ENCODE results near the gene CREB3L2. TPM values are rescaled to one million over a fixed set of nuclear protein-coding genes. Genes with fewer than 3 reads are reported as not detected.

CREB3L2 gene
- total and polyA plus RNA-seq, 2 of the 4 experiments (the other 2 are of a cell fraction), result 42.3 to 57.9 TPM

GRCh38 chr7:138017992-138018391 is 16.1 kb upstream of the CREB3L2 start:
- POLR2A ChIA-PET (ENCODE audit: unreplicated experiment), result no interaction called here
- no peak overlapping the region for H3K14ac ChIP-seq (replicated peaks; ENCODE audit: low read depth, low read length)
- H2AFZ ChIP-seq (replicated peaks; ENCODE audit: low read length, poor library complexity), result no peak overlapping the region
- no CpG with 5 or more reads among the region's 1 CpG for WGBS, 2 experiments (ENCODE audit: extremely low coverage in 2 of 2, insufficient read length in 1 of 2)
- H4K8ac ChIP-seq (ENCODE audit: low read depth in 2 of 2, low read length in 2 of 2), result no peak overlapping the region
- intact Hi-C loops (cut with micrococcal nuclease) (no loop called here), in situ Hi-C loops (cut with MboI; ENCODE audit: low sequenced_read_pairs) (no loop called here), dilution Hi-C loops (cut with HindIII; ENCODE audit: low sequenced_read_pairs, unreplicated experiment) (loop anchor here (25.0 kb wide), 1 partner anchor 406 kb away; no protein-coding TSS in a partner anchor)
- H3K36me3 ChIP-seq (ENCODE audit: control insufficient read depth, insufficient read depth, low read length), result no peaks in the 10 kb centered on the region
- no peaks in the 10 kb centered on the region for H4K20me1 ChIP-seq (ENCODE audit: insufficient read depth, low read length)
- no peaks in the 10 kb centered on the region for H3K9me1 ChIP-seq (ENCODE audit: insufficient read depth, low read length)
- H3K56ac ChIP-seq (ENCODE audit: extremely low read depth, insufficient read depth, low read length), result no peak overlapping the region
- H2AK9ac ChIP-seq (replicated peaks; ENCODE audit: low read depth, low read length, poor library complexity), result no peak overlapping the region
- no peak overlapping the region for H3K23ac ChIP-seq (ENCODE audit: low read depth, low read length)
- no peaks in the 10 kb centered on the region for H3K4me1 ChIP-seq (ENCODE audit: control insufficient read depth, insufficient read depth, low read length)
- no peak overlapping the region for H4K91ac ChIP-seq (ENCODE audit: insufficient read depth, low read depth, low read length)
- ATAC-seq (ENCODE audit: low read depth) (no peak), DNase-seq (no peak)
- BruUV-seq (replicated peaks), result no TSS peak
- H2BK20ac ChIP-seq (ENCODE audit: low read depth, low read length), result no peak overlapping the region
- no peak overlapping the region for H3K18ac ChIP-seq (ENCODE audit: low read depth, low read length)
- no peak overlapping the region for H2BK15ac ChIP-seq (ENCODE audit: low read depth, low read length)
- no peak overlapping the region for H4K5ac ChIP-seq (ENCODE audit: low read depth, low read length)
- H3K9ac ChIP-seq (ENCODE audit: low read depth, low read length), result no peak overlapping the region
- H3K4me2 ChIP-seq (ENCODE audit: low read depth, low read length), result no peak overlapping the region
- no peak overlapping the region for H2BK120ac ChIP-seq (ENCODE audit: low read depth, low read length)
- CTCF ChIA-PET, result interaction anchor here (0.9 to 1.0 kb wide), 2 partner anchors 9 to 11 kb away, joined by 3 to 6 read pairs; no protein-coding TSS in a partner anchor
- no peak overlapping the region for H2BK5ac ChIP-seq (ENCODE audit: low read depth, low read length, poor library complexity, severe bottlenecking)
- H3K9me3 ChIP-seq (ENCODE audit: control insufficient read depth, insufficient read depth, low read length), result no peaks in the 10 kb centered on the region
- no peak for TF ChIP-seq CEBPB (IDR thresholded peaks at IDR 0.05; ENCODE audit: low read depth, low read length)
- no peak for TF ChIP-seq RCOR1 (IDR thresholded peaks at IDR 0.05; ENCODE audit: insufficient replicate concordance, low read length)
- TF ChIP-seq RFX5 (IDR thresholded peaks at IDR 0.05; ENCODE audit: low read depth, low read length), result no peak
- TF ChIP-seq CTCF (conservative IDR thresholded peaks at IDR 0.05; ENCODE audit: low read depth, low read length), result no peak
- TF ChIP-seq, protein P1, sequence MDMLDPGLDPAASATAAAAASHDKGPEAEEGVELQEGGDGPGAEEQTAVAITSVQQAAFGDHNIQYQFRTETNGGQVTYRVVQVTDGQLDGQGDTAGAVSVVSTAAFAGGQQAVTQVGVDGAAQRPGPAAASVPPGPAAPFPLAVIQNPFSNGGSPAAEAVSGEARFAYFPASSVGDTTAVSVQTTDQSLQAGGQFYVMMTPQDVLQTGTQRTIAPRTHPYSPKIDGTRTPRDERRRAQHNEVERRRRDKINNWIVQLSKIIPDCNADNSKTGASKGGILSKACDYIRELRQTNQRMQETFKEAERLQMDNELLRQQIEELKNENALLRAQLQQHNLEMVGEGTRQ (IDR thresholded peaks at IDR 0.05; ENCODE audit: low read depth, low read length), result no peak
- TF ChIP-seq CHD1 (IDR thresholded peaks at IDR 0.05; ENCODE audit: low read depth, low read length), result no peak
- TF ChIP-seq SMC3 (IDR thresholded peaks at IDR 0.05; ENCODE audit: low read depth, low read length), result no peak
- no peak for TF ChIP-seq POLR2A (IDR thresholded peaks at IDR 0.05; ENCODE audit: low read depth, low read length)
- no peak for TF ChIP-seq MXI1 (IDR thresholded peaks at IDR 0.05; ENCODE audit: borderline replicate concordance, low read depth, low read length)
- TF ChIP-seq, protein P2, sequence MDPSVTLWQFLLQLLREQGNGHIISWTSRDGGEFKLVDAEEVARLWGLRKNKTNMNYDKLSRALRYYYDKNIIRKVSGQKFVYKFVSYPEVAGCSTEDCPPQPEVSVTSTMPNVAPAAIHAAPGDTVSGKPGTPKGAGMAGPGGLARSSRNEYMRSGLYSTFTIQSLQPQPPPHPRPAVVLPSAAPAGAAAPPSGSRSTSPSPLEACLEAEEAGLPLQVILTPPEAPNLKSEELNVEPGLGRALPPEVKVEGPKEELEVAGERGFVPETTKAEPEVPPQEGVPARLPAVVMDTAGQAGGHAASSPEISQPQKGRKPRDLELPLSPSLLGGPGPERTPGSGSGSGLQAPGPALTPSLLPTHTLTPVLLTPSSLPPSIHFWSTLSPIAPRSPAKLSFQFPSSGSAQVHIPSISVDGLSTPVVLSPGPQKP (IDR thresholded peaks at IDR 0.05; ENCODE audit: borderline replicate concordance, low read depth, low read length), result no peak
- no peak for TF ChIP-seq FOS (IDR thresholded peaks at IDR 0.05; ENCODE audit: low read depth, low read length)
- TF ChIP-seq RAD21 (IDR thresholded peaks at IDR 0.05; ENCODE audit: low read length), result no peak
- no peak for TF ChIP-seq BHLHE40 (IDR thresholded peaks at IDR 0.05; ENCODE audit: low read depth, low read length)
- TF ChIP-seq MAZ (IDR thresholded peaks at IDR 0.05; ENCODE audit: borderline replicate concordance, low read depth, low read length), result no peak
- no peak for TF ChIP-seq MAFK (IDR thresholded peaks at IDR 0.05; ENCODE audit: low read depth, low read length)
- TF ChIP-seq NFE2L2 (IDR thresholded peaks at IDR 0.05; ENCODE audit: low read depth, low read length), result no peak
- peaks cover 21% of the 10 kb centered on the region for H3K27me3 ChIP-seq (ENCODE audit: control insufficient read depth, insufficient read depth, low read length)
- H3K27ac ChIP-seq (ENCODE audit: insufficient read depth, low read length), result no peak overlapping the region
- no peak overlapping the region for H3K4me3 ChIP-seq (ENCODE audit: insufficient read depth, low read depth, low read length)
- no peaks in the 10 kb centered on the region for H3K79me1 ChIP-seq (ENCODE audit: low read depth in 1 of 2, low read length in 2 of 2)
- H3K4ac ChIP-seq (ENCODE audit: low read depth, low read length), result no peak overlapping the region
- H2AK5ac ChIP-seq (ENCODE audit: low read depth, low read length), result no peak overlapping the region
